Fibroblast of the conjunctiva (primary cell): ENCODE data around the gene ST6GALNAC3.
"Not testable (repeated sequence)": the region's sequence is repeated elsewhere in the genome, so short reads cannot be mapped to it uniquely, and the experiment has no call there.

ENCODE experiments used
- DNase-seq: peaks from one replicate; pipeline ENCODE4 v3.0.0-alpha.2; 2010; ENCODE audit warnings: low read depth

The ST6GALNAC3 gene

DNA sequence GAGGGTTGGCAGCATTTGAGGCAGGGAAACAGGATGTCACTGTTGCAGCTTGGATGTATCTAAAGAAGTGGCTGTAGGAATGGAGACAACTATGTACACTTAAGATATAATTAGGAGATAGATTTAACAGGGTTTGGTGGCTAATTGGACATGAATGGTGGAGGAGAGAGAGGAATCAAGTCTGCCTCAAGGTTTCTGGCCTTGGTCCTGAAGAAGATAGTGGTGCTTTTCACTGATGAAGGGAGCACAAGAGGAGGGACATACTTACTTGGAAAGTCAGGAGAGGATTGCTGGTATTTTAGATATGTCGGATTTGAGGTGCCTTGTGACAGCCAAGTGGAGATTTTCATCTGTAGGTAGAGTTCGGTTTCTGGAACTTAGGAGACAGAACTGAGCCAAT lies 123.9 kb downstream of the ST6GALNAC3 start:
- no peak for DNase-seq

GRCh38 chr1:76202670-76203069 lies 128.1 kb downstream of the ST6GALNAC3 start:
- DNase-seq, result no peak

DNA sequence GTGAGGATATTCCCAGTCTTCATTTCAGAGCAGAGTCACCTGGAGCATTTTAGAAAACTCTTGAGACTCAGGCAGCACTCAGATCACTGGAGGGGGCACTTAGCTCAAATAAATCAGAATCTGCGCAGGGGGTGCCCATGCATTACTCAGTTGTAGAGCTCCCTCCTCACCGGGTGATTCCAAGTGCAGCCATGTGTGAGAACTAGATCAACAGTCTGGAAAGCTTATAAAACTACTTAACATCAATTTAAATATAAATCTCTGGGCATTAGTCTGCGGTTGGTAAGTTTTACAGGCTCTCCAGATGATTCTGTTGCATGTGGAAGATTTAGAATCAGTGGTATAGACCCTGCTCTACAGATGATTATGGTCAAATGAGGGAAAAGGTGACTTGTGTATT lies 128.6 kb downstream of the ST6GALNAC3 start:
- DNase-seq, result no peak

- DNase-seq, result no peak
Observed at GRCh38 chr1:76209238-76209637, 134.7 kb downstream of the ST6GALNAC3 start.

GRCh38 chr1:76209648-76210047 lies 135.1 kb downstream of the ST6GALNAC3 start:
- no peak for DNase-seq

- DNase-seq, result no peak
Observed at GRCh38 chr1:76210160-76210559, 135.6 kb downstream of the ST6GALNAC3 start.

GRCh38 chr1:76218888-76219287 lies 144.3 kb downstream of the ST6GALNAC3 start:
- no peak for DNase-seq

DNA sequence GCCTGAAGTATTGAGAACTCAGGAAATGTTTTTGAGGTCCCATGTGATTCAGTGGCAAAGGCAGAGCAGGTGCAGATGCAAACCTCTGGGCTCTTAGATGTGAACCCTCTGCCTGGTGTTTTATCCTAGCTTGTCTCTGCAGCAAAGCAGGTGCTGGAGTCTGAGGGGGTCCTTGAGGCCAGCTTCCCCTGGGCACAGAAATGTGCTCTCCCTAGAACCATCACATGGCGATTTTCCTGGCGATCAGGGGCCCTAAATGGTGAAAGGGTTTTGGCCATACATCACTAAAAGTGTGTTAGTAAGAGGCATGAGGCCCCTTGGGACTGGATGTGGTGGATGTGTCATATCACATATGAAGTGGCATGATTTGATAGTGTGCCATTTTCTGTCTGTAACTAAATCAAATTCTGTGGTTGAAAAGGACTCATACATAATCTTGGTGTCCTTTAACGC lies 144.8 kb downstream of the ST6GALNAC3 start:
- DNase-seq, result no peak

GRCh38 chr1:76224752-76225151 lies 150.2 kb downstream of the ST6GALNAC3 start:
- DNase-seq, result no peak

DNA sequence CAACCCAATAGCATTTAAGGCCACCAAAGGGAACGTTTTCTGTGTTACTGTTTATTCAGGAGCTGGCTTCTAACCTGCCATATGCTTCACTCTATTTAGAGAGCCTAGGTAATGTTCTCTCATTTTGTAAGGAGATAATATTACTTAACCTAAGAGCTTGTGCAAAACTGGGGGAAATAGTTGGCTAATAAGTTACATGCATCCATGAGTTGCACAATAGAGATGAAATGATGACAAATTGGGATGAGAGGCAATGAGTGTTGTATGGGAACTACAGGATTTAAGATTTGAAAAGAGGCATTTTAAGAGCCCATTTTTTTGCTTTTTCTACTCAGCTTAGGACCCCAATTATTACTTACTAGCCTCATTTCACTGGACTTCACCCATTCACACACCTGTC lies 151.0 kb downstream of the ST6GALNAC3 start:
- no peak for DNase-seq

DNA sequence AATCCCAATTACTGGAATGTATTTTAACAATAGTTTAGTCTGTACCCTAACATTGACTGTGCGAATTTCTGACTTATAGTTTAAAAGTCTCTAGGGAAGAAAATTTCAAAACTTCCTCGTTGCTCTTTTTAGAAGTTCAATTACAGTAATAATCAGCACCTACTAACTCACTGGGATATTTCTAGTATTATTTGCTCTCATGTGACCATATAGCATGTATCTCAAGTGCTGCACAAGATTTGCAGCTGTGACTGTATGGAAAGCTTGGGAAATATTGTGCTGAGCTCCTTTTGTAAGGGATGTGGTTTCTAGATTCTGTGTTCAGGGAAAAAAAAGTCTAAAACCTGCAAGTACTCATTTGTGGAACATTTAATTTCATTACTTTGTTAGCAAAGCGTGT lies 153.1 kb downstream of the ST6GALNAC3 start:
- no peak for DNase-seq

DNA sequence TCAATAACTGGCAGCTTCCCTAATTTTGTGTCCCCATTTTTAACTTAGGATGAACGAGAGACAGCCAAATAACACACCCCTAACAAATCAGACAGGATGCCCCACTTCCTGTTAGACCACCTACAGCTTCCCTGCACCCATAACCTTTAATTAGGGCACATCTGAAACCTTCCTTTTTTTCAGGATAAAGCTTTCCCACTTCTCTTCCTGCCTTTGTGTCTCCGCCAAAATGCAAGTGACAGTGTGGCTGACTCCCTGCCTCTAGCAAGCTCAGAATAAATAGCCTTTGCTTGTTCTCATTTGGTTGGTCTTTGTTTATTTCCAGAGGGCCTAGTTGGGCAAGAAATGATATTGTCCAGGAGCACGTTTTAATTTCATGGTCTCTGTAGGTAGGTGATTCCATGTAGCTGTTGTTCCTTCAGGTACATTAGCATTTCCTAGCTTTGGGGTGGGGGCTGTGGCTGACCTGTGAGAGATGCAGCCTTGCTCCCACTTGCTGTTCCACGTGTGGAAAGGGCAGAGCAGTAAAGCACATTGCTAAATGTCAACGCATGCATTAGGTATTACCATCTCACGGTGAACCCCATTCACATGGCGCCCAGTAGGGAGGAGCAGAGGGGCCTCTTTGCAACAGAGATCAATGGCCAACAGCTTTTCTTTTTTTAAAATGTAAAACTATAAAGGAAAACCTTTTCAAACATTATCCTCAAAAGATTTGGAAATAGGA lies 154.9 kb downstream of the ST6GALNAC3 start:
- no peak for DNase-seq

GRCh38 chr1:76230842-76231281 lies 156.3 kb downstream of the ST6GALNAC3 start:
- DNase-seq, result no peak

DNA sequence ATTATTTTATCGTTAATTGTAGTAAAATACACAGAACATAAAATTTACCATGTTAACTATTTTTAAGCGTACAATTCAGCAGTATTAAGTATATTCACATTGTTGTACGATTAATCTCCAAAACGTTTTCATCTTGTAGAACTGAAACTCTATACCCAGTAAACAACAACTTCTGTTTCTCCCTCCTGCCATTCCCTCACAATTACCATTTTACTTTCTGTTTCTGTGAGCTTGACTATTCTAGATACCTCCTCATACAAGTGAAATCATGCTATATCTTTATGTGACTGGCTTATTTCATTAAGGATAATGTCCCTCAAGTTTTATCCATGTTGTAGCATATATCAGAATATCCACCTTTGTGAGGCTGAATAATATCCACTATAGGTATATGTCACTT lies 156.8 kb downstream of the ST6GALNAC3 start:
- no peak for DNase-seq

DNA sequence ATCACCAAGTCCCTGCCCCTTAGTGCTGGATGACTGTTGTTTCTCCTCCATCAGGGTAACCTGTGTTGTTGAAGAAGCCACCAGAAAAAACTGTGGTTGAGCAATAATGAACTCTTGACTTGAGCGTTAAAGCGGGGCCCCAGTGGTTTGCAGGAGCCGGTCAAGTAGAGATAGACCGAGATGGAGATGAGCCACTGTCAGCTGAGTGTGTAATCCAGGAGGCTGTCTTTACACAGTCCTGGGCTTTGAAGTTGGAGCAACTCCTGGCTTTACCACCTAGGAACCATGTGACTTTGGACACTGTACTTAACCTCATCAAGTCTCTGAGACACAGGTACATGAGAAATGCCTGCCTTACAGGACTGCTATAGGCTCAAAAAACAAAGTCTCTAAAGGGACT lies 158.1 kb downstream of the ST6GALNAC3 start:
- DNase-seq, result no peak

DNA sequence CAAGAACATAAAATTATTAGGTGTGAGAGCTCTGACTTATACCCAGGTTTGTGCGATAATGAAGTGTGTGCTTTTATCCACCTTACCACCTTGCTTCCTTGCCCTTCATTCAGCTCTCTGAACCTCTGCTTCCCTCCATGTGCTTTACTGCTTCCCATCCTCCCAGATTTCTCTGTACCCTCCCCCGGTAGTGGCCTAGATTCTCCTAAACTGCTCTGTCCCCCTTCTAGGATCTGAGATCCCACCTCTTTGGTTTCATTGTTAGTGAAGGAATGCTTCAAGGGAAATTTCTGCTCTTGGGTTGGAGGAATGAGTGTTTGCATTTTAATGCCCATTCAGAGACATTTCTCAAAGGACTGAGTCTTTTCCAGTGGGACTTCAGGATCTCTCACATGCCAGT lies 159.5 kb downstream of the ST6GALNAC3 start:
- DNase-seq, result no peak

- DNase-seq, result no peak
Observed at GRCh38 chr1:76237211-76237610, 162.7 kb downstream of the ST6GALNAC3 start.

- no peak for DNase-seq
Observed at GRCh38 chr1:76238094-76238628, 163.6 kb downstream of the ST6GALNAC3 start.

GRCh38 chr1:76239470-76239918 lies 164.9 kb downstream of the ST6GALNAC3 start:
- no peak for DNase-seq

DNA sequence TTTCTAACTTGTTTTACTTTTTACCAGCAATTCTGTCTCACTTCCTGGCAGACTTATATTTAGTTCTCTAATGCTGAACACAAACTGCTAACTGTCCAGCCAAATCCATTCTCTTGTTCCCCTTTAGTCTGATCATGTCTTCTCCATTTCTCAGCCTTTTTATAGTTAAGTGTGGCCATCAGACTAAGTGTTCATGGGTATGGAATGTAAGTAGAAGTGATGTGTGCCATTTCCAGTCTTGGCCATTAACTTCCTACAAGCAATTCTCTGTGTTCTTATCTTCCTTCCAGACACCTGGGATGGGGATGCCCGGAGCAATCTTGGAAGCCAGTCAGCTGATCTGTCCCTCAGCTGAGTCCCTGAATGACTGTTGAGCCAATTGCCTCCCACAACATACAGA lies 165.8 kb downstream of the ST6GALNAC3 start:
- DNase-seq, result no peak

DNA sequence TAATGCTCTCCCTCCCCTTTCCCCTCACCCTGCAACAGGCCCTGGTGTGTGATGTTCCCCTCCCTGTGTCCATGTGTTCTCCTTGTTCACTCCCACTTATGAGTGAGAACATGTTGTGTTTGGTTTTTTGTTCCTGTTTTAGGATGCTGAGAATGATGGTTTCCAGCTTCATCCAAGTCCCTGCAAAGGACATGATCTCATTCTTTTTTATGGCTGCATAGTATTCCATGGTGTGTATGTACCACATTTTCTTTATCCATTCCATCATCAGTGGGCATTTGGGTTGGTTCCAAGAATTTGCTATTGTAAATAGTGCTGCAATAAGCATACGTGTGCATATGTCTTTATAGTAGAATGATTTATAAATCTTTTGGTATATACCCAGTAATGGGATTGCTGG lies 168.0 kb downstream of the ST6GALNAC3 start:
- not testable (repeated sequence) for DNase-seq

- no peak for DNase-seq
Observed at GRCh38 chr1:76247261-76247852, 172.8 kb downstream of the ST6GALNAC3 start.

GRCh38 chr1:76250271-76250670 lies 175.7 kb downstream of the ST6GALNAC3 start:
- no peak for DNase-seq
